COLO668 (cell line): ENCODE measurements around the gene ITGAV.

Source experiments
- DNase-seq: peaks from one replicate; lab custom pipeline; 2025; ENCODE audit not compliant: unreplicated experiment; lab: John Stamatoyannopoulos, UW

Gene ITGAV

GRCh38 chr2:186573531-186573930, 16.3 kb upstream of the ITGAV start:
- no peak for DNase-seq

GRCh38 chr2:186575302-186575701, 14.6 kb upstream of the ITGAV start:
- no peak for DNase-seq

GRCh38 chr2:186575856-186576255, 14.0 kb upstream of the ITGAV start:
- no peak for DNase-seq

- DNase-seq, result no peak
These were observed 13.2 kb upstream of the ITGAV start for GRCh38 chr2:186576614-186577013.

GRCh38 chr2:186582698-186583097, 7.2 kb upstream of the ITGAV start:
- DNase-seq, result no peak

- DNase-seq, result no peak
These were observed 5.8 kb upstream of the ITGAV start for GRCh38 chr2:186584053-186584452.

GRCh38 chr2:186588421-186588820, 1.4 kb upstream of the ITGAV start:
- DNase-seq, result no peak

GRCh38 chr2:186588940-186589611, 780 bp upstream of the ITGAV start:
- no peak for DNase-seq

- no peak for DNase-seq
These were observed 498 bp downstream of the ITGAV start for GRCh38 chr2:186590350-186590758.

GRCh38 chr2:186590759-186591505, 1.1 kb downstream of the ITGAV start:
- DNase-seq, result peak; percentile 18

GRCh38 chr2:186591506-186591890, 1.6 kb downstream of the ITGAV start:
- DNase-seq, result no peak

- DNase-seq, result no peak
These were observed 2.5 kb downstream of the ITGAV start for GRCh38 chr2:186592137-186592875.

- DNase-seq, result no peak
These were observed 3.7 kb downstream of the ITGAV start for GRCh38 chr2:186593523-186593922.

GRCh38 chr2:186594001-186594722, 4.3 kb downstream of the ITGAV start:
- DNase-seq, result no peak

- DNase-seq, result no peak
These were observed 5.4 kb downstream of the ITGAV start for GRCh38 chr2:186595219-186595618.

- DNase-seq, result no peak
These were observed 9.4 kb downstream of the ITGAV start for GRCh38 chr2:186599186-186599778.

- DNase-seq, result no peak
These were observed 13.4 kb downstream of the ITGAV start for GRCh38 chr2:186603286-186603685.

- no peak for DNase-seq
These were observed 15.2 kb downstream of the ITGAV start for GRCh38 chr2:186605041-186605440.

GRCh38 chr2:186607660-186608324, 17.9 kb downstream of the ITGAV start:
- no peak for DNase-seq

GRCh38 chr2:186610785-186611184, 20.9 kb downstream of the ITGAV start:
- DNase-seq, result no peak
